GM12873 (cell line): Measurements from ENCODE around the gene PEX26.

ENCODE experiments used
- TF ChIP-seq, protein P1 (sequence below): IDR thresholded peaks from 2 replicates; pipeline ENCODE4 v1.5.1; 2012; ENCODE audit warnings: low read depth, mild to moderate bottlenecking, moderate library complexity, low read length, control low read depth; ENCODE audit not compliant: insufficient read depth; ENCODE audit errors: missing control alignments

PEX26 gene

DNA sequence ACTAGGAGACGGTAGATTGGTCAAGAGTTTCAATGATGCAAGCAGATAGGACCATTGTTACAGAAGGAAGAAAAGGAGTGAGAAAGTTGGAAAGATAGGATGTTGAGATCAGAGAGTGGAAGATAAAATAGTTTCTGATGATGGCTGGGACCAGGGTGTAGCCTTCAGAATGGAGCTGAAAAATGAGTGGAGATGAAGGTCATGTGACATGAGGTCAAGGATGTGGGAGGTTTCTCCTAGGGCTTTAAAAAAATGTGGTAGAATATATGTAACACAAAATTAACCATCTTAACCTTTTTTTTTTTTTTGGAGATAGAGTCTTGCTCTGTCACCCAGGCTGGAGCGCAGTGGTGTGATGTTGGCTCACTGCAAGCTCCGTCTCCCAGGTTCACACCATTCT is 18.3 kb upstream of the PEX26 start:
- TF ChIP-seq, protein P1, sequence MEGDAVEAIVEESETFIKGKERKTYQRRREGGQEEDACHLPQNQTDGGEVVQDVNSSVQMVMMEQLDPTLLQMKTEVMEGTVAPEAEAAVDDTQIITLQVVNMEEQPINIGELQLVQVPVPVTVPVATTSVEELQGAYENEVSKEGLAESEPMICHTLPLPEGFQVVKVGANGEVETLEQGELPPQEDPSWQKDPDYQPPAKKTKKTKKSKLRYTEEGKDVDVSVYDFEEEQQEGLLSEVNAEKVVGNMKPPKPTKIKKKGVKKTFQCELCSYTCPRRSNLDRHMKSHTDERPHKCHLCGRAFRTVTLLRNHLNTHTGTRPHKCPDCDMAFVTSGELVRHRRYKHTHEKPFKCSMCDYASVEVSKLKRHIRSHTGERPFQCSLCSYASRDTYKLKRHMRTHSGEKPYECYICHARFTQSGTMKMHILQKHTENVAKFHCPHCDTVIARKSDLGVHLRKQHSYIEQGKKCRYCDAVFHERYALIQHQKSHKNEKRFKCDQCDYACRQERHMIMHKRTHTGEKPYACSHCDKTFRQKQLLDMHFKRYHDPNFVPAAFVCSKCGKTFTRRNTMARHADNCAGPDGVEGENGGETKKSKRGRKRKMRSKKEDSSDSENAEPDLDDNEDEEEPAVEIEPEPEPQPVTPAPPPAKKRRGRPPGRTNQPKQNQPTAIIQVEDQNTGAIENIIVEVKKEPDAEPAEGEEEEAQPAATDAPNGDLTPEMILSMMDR = no peak

DNA sequence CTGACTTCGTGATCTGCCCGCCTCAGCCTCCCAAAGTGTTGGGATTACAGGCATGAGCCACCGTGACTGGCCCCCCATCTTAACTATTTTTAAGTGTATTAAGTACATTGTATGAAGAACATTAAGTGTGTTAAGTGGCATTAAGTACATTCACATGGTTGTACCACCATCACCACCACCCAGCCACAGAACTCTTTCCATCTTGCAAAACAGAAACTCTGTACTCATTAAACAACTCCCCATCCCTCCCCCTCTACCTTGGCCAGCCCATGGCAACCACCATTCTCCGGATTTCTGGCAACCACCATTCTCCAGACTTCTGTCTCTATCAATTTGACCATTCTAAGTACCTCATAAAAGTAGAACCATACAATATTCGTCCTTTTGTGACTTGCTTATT is 17.8 kb upstream of the PEX26 start:
- TF ChIP-seq, protein P1 = no peak

DNA sequence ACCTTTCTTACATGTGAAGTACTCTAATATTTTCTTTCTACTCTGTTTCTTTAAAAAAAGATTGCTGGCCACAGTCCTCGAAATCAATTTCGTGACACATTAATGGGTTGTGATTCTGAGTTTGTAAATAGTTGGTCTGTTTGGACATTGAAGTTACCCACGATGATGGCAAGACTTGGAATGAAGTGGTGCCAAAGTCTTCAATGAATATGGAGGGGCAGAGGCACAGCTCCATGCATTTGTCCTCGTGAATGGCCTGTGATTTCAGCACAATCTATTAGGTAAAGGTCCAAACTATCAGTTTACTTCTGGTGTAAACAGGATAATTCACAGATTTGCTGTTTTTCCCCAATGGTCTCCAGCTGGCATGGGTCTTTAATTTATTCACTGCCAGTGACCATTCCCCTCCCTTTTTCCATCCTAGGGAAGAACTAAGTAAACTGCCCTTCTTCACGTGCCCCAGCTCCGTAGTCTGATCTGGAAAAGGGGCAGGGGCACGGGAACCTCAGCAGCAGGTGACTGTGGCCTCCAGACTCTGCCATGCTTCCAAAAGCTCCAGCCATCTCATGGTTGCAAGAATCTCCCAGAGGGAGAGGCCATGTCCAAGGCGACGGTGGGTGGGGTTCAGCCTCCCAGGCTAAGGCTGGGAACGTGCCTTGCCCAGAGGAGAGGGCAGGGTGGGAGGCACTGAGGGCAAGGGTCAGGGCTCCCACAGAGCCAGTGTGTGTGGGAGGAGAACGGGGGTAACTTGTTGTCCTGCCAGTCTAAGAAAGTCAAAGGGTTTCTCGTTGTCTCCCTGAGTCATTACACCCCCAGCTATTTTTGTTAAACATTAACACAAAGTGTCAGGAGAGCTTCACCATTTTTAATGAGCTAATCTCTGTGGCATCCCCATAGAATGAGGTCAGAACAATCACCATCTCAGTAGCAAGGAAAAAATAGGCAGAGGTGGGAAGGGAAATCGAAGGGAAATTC is 16.9 kb upstream of the PEX26 start:
- TF ChIP-seq, protein P1 = no peak

DNA sequence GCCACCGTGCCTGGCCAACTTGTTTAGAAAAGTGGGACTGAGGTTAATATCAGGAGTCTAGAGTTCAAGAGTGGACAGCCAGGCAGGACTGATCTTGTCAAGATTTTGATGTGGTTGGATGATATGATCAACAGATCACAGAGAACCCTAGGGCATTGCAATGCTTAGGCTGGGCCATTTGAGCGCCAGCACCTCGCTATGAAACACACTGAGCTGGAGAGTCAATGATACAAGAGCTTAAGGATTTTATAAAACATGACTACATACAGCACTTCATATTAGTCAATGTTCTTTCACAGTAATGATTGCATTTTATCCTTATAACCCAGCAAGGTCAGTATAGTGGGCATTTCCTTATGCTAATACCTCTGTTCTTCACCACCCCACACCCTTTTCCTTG is 15.4 kb upstream of the PEX26 start:
- TF ChIP-seq, protein P1 = no peak

GRCh38 chr22:18063306-18063705 is 14.5 kb upstream of the PEX26 start:
- TF ChIP-seq, protein P1 = no peak

DNA sequence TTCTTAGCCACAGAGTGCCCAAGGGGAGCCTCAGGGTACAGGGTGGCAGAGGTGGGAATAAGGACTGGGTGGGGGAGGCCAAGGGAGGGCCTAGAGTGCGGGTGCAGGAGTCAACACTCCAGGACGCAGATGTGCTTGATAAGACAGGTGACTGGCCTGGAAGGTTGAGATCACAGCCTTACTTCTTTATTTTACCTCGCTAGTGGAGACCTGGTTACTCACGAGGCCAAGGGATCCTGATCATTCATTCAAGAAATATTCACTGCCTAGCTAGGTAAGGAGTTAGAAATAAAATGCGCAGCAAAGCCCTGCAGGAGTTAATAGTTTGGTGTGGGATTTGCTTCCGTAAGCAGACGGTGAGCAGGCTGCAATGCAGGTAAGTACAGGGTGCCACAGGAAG is 13.2 kb upstream of the PEX26 start:
- TF ChIP-seq, protein P1 = no peak

GRCh38 chr22:18065256-18065655 is 12.5 kb upstream of the PEX26 start:
- TF ChIP-seq, protein P1 = no peak
